GM19240 (cell line): ENCODE data around the gene OSM.

Source experiments
- DNase-seq: peaks from one replicate; pipeline ENCODE4 v3.0.0; 2011; ENCODE audit warnings: low spot score; ENCODE audit not compliant: insufficient read length

Gene OSM

DNA sequence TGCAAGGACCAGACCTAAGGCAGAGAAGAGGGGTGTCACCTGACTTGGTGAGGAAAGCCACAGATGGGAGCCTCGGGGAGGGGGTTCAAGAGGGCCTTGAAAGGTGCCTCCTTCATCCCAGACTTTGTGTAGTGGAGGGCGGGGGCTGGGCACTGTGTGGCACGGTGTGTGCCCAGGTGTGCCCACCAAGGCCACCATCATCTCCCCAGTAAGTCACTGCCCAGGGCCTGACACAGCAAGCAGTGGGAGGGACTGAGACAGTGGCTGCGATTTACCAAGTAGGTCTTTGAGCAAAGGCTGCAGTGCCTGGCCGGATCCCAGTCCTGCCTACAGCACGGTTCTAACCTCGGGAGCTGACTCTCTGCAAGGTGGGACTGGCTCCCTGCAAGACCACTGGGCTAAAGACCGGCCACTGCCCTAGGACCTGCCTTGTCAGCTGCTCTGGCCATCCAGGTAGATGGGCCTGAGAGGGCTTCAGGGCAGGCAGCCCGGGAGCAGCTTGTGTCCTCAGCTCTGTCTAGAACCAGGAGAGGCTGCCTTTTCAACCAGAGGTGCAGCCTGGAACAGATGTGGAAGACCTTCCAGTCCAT is 1.4 kb downstream of the OSM start:
- no peak for DNase-seq

DNA sequence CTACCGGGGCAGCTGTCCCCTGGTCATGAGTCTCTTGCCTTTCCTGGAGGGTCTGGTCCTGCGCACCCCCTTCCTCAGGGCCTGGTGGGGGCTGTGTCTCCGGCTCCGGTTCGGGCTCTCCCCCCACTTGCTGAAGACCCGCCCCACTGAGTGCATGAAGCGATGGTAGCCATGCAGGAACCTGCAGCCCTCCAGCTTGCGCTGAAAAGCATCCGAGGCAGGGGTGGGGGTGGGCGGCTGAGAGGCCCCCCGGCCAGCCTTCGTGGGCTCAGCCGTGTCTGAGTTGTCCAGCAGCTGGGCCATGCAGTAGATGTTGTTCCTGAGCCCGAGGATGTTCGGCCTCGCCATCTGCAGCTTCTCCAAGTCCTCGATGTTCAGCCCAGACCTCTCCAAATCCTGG is 2.8 kb downstream of the OSM start:
- DNase-seq, result no peak

DNA sequence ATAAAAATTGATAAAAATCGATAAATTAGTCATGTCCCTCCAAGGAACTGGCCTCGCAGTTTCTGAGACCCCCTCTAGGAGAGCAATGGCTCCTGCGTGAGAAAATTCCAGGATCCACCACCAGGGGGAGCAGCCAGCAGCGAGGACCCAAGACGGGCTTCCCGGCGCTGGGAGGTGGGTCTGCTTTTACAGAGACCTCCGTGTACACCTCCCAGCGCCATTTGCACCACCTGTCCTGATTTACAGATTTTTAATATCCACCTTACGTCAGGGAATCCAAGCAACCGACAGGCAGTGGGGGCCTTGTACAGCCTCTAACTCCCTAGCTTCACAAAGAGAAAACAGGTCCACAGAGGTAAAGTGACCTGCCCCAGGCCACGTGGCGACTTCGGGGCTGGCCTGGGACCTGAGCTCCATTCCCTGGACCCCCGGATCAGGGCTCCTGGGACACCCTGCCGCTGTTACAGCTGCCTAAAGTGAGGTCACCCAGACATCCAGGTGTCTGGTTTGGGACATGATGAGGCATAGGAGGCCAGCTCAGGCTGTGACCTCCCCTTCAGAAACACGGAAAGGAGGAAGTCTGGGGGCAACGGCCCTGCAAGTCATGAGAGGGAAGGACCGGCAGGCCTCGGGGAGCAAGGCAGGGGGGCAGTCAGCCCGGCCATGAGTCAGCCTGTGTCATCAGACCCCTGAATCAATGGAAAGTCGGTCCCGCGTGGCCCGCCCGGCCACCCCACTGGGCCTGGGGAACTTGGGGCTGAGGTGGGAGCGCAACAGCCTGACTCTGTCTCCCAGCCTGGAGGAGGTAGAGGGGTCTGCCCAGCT is 3.5 kb downstream of the OSM start:
- no peak for DNase-seq

DNA sequence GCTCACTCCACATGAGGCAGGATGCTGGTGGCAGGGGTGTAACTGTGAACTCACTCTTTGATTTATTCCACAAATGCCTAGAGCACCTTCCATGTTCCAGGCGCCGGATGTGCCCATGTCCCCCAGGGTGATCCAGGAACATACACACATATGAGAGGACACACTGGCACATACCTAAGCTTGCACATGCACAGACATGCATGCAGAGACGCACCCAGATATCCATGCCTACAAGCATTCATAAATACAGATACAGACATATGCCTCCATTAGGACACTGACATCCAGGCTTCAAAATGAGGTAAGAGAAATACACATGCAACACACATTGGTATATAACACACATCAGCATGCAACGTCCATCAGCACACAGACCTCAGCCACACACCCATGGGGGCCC is 4.5 kb downstream of the OSM start:
- no peak for DNase-seq

DNA sequence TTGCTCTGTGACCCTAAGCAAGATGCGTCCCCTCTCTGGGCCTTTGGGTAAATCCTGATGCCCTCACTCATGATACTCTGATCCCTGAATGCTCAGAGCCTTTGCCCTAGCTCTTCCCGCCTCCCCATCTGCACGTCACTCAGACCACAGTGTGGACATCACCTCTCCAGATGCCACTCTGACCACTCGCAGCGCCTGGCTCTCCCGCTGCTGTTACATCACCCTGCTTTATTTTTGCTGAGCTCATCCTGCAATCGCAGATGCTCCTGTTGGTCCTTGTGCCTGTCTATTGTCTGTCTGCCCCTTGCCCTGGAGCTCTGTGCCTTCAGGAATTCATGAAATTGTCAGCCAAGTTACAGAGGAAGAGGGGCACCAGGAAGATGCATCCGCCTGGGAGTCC is 5.5 kb downstream of the OSM start:
- no peak for DNase-seq

DNA sequence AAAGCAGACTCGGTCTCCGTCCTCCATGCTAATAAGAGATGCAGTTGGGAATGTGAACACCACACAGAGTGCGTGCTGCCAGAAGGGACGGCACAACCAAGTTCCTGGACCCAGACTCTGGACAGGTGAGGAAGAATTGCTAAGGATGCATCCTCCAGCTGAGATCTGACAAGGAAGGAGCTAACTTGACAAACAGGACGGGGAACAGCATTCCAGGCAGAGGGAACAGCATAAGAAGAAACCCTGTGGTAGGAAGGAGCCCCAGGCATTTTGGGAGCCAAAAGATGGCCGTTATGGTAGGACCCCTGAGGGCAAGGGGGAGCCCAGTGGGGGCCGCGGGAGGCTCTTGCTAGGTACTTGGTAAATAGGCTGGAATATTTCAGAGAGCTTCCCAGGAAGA is 6.0 kb downstream of the OSM start:
- no peak for DNase-seq

DNA sequence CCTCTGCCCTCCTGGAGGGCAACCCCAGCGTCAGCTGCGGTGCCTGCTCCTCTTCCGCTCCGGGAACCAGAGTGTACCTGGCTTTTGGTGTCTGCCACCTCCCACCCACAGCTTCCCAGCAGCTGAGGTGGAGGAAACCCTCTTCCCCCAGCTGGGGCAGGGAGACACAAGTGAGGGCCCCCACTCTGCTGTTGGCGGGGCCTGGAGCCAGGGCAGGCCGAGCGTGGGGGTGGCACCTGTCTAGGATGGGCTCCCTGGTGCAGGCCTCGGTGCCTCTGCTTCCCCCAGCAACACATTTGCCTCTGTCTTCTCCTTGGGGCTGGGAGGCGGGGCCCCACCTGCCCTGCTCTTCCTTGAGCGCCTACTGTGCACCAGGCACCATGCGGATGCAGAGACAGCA is 6.4 kb downstream of the OSM start:
- no peak for DNase-seq

DNA sequence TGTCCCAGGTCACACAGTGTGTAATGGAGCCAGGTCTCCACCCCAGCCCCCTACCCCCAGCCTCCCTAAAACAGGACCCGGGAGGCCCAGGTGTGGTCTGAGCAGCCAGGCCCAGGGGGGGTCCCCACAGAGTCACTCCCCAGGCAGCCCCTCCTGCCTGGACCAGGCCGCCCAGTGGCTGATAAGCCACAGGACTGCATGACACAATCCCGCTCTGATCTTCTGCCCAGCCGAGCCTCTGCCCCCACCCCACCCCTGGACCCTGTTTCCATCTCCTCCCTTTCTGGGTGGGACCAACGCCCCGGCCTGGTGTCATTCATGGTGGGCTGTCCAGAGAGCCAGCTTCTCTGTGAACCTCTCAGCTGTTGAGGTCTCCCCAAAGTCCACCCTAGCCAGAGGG is 12.3 kb downstream of the OSM start:
- no peak for DNase-seq

DNA sequence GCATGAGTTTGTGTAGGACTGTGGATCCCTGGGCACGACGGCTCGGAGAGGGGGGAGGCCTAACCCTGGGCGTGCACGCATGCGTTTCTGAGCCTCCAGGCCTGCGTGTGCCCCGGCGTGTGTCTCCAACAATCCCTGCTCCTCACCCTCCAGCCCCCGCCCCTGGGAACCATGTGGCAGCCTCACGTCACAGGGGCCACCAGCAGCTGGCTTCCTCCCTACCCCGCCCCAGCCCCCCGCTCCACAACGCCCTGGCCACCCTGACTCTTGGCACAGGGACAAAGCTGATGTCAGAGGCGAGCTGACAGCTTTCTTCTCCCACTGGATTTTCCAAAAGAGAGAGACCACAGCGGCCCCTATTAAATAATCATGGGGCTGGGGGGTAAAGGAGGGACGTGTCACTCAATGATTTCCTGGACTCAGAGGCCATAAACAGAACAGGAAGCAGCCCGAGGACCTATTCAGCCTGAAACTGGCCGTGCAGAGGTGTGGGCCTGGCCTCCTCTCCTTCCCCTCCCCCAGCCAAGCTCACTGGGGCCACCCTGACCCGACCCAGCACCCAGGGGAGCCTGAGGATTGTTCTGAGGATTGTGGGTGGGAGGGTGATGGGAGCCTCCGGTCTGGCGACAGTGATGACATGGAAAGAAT is 13.3 kb downstream of the OSM start:
- DNase-seq, result no peak

DNA sequence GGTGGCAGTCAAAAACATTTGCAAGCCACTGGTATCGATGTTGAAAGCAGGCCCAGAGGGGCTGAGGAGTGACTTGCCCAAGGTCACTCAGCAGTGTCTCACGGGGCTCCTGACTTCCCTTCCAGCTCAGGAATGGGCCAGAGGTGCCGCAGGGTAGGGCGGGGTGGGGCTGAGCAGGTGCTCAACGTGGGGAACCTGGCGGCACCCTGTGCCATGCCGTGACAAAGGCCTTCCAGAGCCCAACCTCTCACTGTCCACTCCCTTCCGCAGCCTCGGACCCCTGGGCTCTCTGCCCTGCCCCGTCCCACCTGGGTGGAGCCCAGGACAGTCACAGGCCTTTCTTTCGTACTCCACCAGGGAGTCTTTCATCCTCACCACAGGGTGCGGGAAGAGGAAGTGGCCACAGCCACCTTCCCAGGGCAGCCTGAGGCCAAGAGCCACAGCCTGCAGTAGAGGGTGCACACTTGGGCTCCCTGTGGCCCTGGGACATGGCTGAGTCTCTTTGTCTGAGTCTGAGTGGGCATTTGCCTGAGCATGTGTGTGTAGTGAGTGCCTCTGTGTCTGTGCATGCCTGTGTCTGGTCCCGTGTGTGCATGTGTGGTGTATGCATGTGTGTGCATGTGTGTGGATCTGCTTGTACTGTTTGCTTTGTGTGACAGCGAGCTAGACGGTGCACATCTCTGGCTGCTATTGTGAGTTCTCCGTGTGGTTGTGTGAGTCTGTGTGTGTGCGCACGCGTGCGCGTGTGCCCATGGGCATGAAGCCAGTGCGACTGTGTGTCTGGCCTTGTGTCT is 14.0 kb downstream of the OSM start:
- DNase-seq, result no peak

DNA sequence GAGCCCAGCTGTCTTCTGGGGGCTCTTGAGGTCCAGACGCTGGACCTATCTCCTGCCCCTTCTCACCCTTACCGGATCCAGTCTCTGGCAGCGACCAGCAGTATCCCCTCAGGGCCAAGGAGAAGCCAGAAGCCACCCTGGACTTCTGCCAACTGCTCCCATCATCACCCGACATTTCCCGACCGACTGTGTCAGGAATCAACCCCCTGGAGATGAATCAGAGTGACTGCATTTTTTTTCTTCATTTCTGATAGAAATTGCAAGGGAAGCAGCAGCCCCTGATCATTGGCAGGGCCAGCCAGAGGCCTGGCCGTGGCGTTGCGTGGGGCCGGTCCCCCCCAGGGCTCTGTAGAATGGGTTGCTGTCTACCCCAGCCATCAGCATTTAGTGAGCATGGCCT is 14.9 kb downstream of the OSM start:
- no peak for DNase-seq

DNA sequence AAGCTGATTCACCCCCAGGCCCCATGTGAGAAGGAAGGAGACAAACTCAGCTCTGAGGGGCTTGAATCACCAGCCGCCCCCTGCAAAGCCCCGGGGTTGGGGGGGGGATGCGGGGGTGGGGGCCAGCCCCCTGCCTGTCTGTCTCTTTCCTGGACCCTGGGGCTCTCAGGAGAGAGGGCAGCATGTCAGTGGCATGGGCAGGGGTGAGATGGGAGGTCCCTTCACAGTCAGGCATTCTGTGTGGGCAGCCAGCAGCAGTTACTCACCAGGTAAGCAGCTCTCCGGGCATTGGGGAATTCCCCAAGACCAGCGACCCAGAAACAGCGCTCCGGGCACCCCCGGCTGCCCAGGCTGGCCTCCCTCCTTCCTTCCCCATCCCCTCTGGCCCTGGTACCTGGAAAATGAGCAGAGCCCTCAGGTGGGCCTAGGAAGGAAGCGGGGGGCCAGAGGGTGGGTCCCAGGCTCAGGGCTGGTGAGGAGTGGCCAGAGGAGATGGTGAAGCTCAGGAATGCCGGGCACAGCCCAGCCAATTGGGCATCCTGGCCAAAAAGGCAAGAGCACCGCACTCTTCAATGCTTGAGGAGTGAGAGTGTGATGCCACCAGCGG is 15.9 kb downstream of the OSM start:
- no peak for DNase-seq

DNA sequence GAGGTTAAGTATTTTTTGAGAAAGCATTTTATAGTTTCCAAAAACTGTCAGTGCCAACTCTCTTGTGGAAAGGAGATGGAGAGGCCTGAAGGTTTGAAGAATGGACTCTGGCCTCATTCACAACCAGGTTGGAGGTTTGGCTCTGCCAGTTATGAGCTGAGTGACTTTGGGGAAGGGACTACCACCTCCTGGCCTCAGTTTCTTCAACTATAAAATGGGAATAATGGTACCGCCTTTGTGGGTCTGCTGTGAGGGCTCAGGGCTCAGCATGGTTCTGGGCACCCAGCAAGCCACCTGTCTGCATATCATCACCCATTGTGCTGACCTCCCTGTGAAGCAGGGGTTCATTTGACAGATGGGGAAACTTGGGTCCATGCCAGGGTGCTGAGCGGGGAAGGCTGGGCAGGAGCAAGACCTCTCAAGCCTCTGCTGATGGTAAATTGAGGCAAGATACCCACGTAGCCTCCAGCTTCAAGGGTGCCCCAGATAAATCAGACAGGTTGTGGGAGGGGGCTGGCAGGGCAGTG is 16.5 kb downstream of the OSM start:
- DNase-seq, result no peak

DNA sequence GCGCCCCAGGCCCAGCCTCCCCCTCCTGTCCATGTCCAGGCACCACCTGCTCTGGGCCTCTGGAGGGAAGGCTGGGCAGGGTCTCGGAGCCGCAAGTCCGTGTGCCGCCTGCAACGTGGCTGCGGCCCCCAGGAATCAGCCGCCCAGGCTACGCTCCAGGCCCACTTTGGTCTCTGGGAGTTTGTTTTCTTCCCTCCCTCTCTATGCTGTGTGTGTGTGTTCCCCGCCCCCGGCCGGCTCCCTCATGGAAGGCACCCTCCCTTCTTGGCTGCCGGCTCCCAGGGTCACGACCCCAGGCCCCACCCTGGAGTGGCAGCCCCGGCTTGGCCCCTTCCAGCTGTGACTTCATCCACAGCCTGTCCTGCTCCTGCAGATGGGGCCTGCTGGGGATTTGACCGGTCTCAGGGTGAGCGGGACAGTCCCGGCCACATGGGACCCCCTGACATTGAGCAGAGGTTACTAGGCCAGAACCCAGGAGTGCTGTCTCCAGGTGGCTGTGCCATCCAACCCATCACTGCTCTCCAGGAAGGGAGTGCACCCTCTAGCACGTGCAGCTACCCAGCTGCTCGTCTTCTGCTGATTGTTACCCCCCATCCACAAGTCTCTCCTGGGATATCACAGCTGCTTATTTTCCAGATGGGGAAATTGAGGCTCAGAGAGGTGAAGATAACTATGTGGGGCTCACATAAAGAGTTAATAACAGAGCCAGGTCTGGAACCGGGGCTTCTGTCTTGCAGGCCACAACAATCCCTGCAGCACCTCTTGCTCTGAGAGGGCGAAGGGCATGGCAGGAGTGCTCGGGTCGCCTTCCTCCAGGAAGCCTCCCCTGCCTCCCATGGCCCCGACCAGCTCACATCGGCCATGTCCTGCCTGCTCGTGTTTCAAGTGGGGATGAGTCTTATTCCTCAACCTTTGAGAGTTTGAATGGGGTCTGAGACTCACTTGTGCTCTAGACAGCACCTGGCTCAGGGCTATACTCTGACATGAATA is 17.3 kb downstream of the OSM start:
- no peak for DNase-seq

DNA sequence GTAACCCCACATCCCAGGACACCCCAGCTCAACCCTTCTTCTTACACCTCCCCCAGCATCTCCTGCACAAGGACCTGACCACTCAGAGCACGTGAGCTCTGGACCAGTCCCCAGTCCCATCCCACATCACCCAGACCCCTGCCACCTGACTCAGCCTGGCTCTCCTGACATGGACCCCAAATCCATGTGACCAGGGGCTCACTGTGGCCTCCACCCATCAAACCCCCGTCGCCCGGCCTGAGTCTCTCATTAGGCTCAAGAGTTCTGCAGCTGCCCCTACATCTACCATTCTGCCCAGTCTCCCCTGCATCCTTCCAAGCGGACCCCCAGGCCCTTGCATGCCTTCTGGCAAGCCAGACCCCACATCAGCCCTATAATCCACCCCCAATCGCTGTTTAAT is 18.2 kb downstream of the OSM start:
- DNase-seq, result no peak

DNA sequence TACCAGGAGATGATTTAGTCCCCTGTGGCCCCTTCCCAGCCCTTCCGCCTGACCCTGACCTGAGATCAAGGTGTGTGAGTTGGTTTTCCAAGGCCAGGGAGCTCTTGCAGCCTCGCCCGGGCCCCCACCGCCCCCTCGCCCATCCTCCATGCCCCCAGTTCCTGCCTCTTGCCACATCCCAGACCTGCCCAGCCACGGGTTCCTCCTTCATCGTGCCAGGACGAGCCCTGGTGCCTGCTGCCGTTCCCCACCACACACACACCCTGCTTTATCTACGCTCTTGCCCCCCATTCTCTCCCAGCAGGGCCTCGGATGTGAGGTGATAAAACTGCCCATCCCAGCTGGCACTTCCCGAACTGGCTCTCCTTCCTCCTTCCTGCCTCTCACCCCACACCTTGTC is 18.7 kb downstream of the OSM start:
- DNase-seq, result no peak

DNA sequence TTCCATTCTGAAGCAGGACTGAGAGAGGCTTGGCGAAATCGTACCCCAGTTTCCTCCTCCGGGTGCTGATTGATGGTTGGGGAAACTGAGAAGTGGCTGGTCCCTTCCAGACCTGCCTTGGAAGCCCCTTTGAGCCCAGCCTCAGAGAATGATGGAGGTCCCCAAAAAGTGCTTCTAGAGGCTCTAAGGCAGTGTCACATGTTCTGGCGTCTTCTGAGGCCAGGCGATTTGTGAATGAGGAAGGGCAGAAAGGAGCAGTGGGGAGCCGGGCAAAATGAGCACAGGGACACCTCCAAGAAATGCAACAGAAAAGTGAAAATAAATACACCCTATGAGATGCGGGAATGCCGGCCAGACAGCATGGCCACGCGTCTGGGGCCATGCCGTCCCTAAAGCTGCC is 19.1 kb downstream of the OSM start:
- DNase-seq, result no peak

DNA sequence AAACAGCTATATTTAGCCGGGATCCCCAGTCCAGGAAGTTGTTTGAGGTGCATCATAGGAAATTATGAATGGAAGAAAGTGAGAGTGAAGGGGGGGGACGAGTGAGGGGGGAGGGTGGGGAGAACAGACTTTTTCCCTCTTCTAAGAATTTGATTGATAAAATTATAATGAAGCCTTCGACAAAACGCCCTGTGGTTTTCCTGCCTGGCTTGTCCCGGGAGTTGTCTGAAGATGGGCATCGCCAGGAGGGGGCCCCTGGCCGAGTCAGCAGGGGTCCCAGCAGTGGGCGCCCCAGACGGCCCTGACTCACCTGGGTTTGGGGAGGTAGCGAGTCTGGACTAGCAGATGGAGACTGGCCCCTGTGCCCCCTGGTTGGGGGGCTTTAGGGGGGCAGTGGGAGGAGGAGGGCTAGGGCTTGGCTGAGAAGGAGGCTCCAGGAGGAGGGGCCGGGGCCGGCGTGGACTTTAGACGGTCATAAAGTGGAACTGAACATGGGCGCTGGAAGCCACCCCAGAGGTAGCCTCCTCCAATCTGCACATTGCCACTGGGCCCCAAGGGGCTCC is 19.8 kb downstream of the OSM start:
- no peak for DNase-seq

DNA sequence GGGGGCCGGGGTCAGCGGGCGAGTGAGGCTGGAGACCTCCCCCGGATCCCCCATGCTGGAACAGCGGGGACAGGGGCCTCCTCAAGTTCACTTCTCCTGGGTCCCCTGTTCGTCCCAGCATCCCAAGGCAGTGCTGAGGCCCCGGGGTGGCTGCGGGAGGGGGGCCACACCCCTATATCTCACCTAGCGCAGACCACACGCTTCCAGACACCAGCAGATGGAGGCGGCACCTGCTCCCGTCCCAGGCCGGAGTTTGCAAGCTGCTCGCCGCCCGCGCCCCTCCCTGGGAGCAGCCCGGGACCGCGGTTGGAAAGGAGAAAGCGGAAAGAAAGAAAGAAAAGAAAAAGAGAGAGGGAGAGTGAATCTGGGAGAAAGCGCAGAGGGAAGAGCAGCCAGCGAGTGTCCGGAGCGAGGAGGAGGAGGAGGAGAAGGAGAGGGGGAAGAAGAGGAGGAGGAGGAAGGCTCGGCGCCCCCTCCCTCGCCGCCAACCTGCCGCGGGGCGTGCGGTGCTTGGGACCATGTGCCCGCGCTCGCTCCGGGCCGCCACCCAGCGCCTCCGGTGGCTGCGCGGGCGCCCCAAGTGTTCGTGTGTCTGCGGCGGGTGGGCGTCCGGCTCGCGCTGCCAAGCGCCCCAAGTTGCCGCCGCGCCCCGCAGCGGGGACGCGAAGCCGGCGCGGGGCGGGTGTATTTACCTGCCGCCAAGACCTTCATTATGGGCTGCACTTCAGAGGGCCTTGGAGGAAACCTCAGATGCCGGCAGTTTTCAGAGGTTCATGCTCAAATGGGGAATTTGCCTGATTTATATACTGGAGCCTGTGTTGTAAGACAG is 20.5 kb downstream of the OSM start, which contains the start of gene LIF:
LIF (minus strand) TSS at position 775 of the 829 bp plus-strand sequence; CDS start at position 711, 64 bp downstream.
- DNase-seq, result no peak
